HepG2 (cell line): Measurements from ENCODE around the gene HES3. TPM values are rescaled to one million over a fixed set of nuclear protein-coding genes. Genes with fewer than 3 reads are reported as not detected.

Source experiments
- ATAC-seq: fragments of 200-7000 bp; cut with Tn5 transposase; 3 replicates; pipeline ENCODE4 v1.9.1; 2020; ENCODE audit warnings: mild to moderate bottlenecking, moderate library complexity
- BruUV-seq: library from RNA; stranded (reverse); fragments of 400-500 nt; replicated peaks from 2 replicates; lab custom pipeline; 2021; lab: Mats Ljungman, UMichigan
- CTCF ChIA-PET: fragments of 300-600 bp; formaldehyde crosslinking; extraction: SDS; loops from one replicate; lab custom pipeline; 2021; ENCODE audit warnings: low total read pairs, inconsistent platforms, low intra/inter-chr PET ratio; lab: Yijun Ruan, JAX
- POLR2A ChIA-PET: fragments of 350-600 bp; sonication (Branson Sonifier 250); formaldehyde crosslinking; loops from one replicate; lab custom pipeline; 2020; ENCODE audit warnings: antibody characterized with exemption, inconsistent platforms; lab: Yijun Ruan, JAX
- DNase-seq: peaks from one replicate; pipeline ENCODE4 v3.0.0-alpha.2; 2015; ENCODE audit warnings: low spot score
- FAIRE-seq: peaks from 3 replicates; lab custom pipeline; 2011; peaks lifted over from hg19 to GRCh38; lab: Jason Lieb, UNC
- H2AFZ ChIP-seq: one replicate; pipeline ENCODE4 v1.6.1; 2011; ENCODE audit warnings: low read length, inconsistent platforms
- H3K27ac ChIP-seq: fragments of 300-600 bp; 3 replicates; pipeline ENCODE4 v1.8.0; 2011; ENCODE audit warnings: mixed run types, mild to moderate bottlenecking, mixed read lengths, low read length, inconsistent platforms; ENCODE audit not compliant: insufficient read depth; ENCODE audit errors: extremely low read length
- H3K27me3 ChIP-seq, 2 experiments: fragments of 200-600 bp in 1 of 2; 2 replicates in 1 of 2; 3 replicates in 1 of 2; pipeline versions ENCODE4 v1.6.0 to v1.8.0; 2011; ENCODE audit warnings: low read length in 2 of 2, mild to moderate bottlenecking in 2 of 2, moderate library complexity in 2 of 2, inconsistent platforms in 1 of 2; ENCODE audit not compliant: insufficient read depth in 2 of 2, control insufficient read depth in 1 of 2
- H3K36me3 ChIP-seq, 2 experiments: fragments of 200-600 bp in 1 of 2; replicated peaks in 1 of 2; 2 replicates in 1 of 2; 3 replicates in 1 of 2; pipeline versions ENCODE4 v1.5.1 to v1.8.0; 2011; ENCODE audit warnings: low read length in 2 of 2, inconsistent platforms in 1 of 2; ENCODE audit not compliant: insufficient read depth in 2 of 2, control insufficient read depth in 1 of 2
- H3K4me1 ChIP-seq: 2 replicates; pipeline ENCODE4 v1.5.1; 2012; ENCODE audit warnings: low read length, inconsistent platforms; ENCODE audit not compliant: insufficient read depth
- H3K4me2 ChIP-seq: 2 replicates; pipeline ENCODE4 v1.6.0; 2011; ENCODE audit warnings: low read depth, low read length, inconsistent platforms
- H3K4me3 ChIP-seq, 3 experiments: fragments of 200-600 bp in 1 of 3; sonication (generic), shearing (Covaris generic) in 1 of 3; replicated peaks in 1 of 3; 2 replicates each; pipeline ENCODE4 v1.5.1; 2011 to 2016; ENCODE audit warnings: low read length in 3 of 3, inconsistent platforms in 2 of 3, low read depth in 2 of 3, mild to moderate bottlenecking in 2 of 3, control low read depth in 1 of 3, mixed read lengths in 1 of 3; ENCODE audit not compliant: insufficient read depth in 1 of 3
- H3K79me2 ChIP-seq: one replicate; pipeline ENCODE4 v1.6.1; 2011; ENCODE audit warnings: low read length, inconsistent platforms; ENCODE audit not compliant: insufficient read depth
- H3K9ac ChIP-seq: 2 replicates; pipeline ENCODE4 v1.6.0; 2011; ENCODE audit warnings: mild to moderate bottlenecking, low read depth, low read length, inconsistent platforms; ENCODE audit not compliant: insufficient read depth
- H3K9me3 ChIP-seq: 2 replicates; pipeline ENCODE4 v1.5.1; 2012; ENCODE audit warnings: mild to moderate bottlenecking, low read length
- H4K20me1 ChIP-seq: 2 replicates; pipeline ENCODE4 v1.6.0; 2011; ENCODE audit warnings: inconsistent platforms, mild to moderate bottlenecking, low read length, moderate library complexity; ENCODE audit not compliant: insufficient read depth
- AKAP8 ChIP-seq: sonication (generic); formaldehyde crosslinking; IDR thresholded peaks from 2 replicates; pipeline ENCODE4 v1.5.1; 2020; ENCODE audit warnings: mild to moderate bottlenecking, missing genetic modification reagents
- ARID2 ChIP-seq: sonication (generic); formaldehyde crosslinking; IDR thresholded peaks from 2 replicates; pipeline ENCODE4 v1.8.1; 2022; ENCODE audit warnings: mild to moderate bottlenecking, missing genetic modification reagents, borderline replicate concordance
- CAMTA2 ChIP-seq: sonication (generic); formaldehyde crosslinking; IDR thresholded peaks from 2 replicates; pipeline ENCODE4 v1.4.0; 2020; ENCODE audit warnings: mild to moderate bottlenecking, missing genetic modification reagents, borderline replicate concordance
- CENPT ChIP-seq: sonication (generic); formaldehyde crosslinking; IDR thresholded peaks from 2 replicates; pipeline ENCODE4 v1.8.0; 2022; ENCODE audit warnings: low read depth, mild to moderate bottlenecking, moderate library complexity, missing genetic modification reagents
- FIP1L1 ChIP-seq: fragments of 200-400 bp; formaldehyde crosslinking; IDR thresholded peaks from 2 replicates; pipeline ENCODE4 v1.6.1; 2018; ENCODE audit warnings: low read depth, mild to moderate bottlenecking, low read length, moderate library complexity, borderline replicate concordance; ENCODE audit not compliant: insufficient read depth
- GATA4 ChIP-seq: sonication (generic); IDR thresholded peaks from 2 replicates; pipeline ENCODE4 v1.6.1; 2016; ENCODE audit warnings: antibody characterized with exemption, low read depth, borderline replicate concordance
- GATAD1 ChIP-seq: IDR thresholded peaks from 2 replicates; pipeline ENCODE4 v1.6.1; 2016; ENCODE audit warnings: missing genetic modification reagents, missing compliant biosample characterization
- RAD51 ChIP-seq: fragments of 450-650 bp; IDR thresholded peaks from 2 replicates; pipeline ENCODE4 v1.6.1; 2016; ENCODE audit warnings: borderline replicate concordance
- RFX1 ChIP-seq: fragments of 450-650 bp; IDR thresholded peaks from 2 replicates; pipeline ENCODE4 v1.6.1; 2017
- SOX5 ChIP-seq: IDR thresholded peaks from 2 replicates; pipeline ENCODE4 v1.6.1; 2016; ENCODE audit warnings: borderline replicate concordance
- SP140L ChIP-seq: sonication (generic); formaldehyde crosslinking; IDR thresholded peaks from 2 replicates; pipeline ENCODE4 v1.4.0; 2020; ENCODE audit warnings: missing genetic modification reagents, borderline replicate concordance
- TOE1 ChIP-seq: sonication (generic); formaldehyde crosslinking; IDR thresholded peaks from 2 replicates; pipeline ENCODE4 v1.4.0; 2020; ENCODE audit warnings: mild to moderate bottlenecking, missing genetic modification reagents
- ZNF432 ChIP-seq: sonication (generic); formaldehyde crosslinking; IDR thresholded peaks from 2 replicates; pipeline ENCODE4 v1.5.0; 2020; ENCODE audit warnings: missing genetic modification reagents, mild to moderate bottlenecking, borderline replicate concordance
- ZNF543 ChIP-seq: sonication (generic); formaldehyde crosslinking; IDR thresholded peaks from 2 replicates; pipeline ENCODE4 v1.4.0; 2020; ENCODE audit warnings: mild to moderate bottlenecking, missing genetic modification reagents
- WGBS: methylation state at CpG from one replicate; pipeline ENCODE4 v1.1.6; 2017; ENCODE audit warnings: low lambda C conversion rate; 5-methylcytosine and 5-hydroxymethylcytosine counted together
- in situ Hi-C: cut with HindIII; loops from 2 replicates; pipeline ENCODE4 v1.10.0; 2017; ENCODE audit warnings: low pct_unique_long_range_greater_than_20kb; ENCODE audit not compliant: extremely low pct_ligation_motif_present
- intact Hi-C: fragments of 100-400 bp; cut with micrococcal nuclease; formaldehyde crosslinking; loops from one replicate; pipeline ENCODE4 v1.10.0; 2022; ENCODE audit not compliant: unreplicated experiment
- polyA plus RNA-seq, 8 experiments: library from polyadenylated mRNA; depleted of rRNA in 3 of 8; stranded (reverse) in 7 of 8; unstranded in 1 of 8; fragments of >200 nt; fragmentation: Illumina TruSeq in 4 of 8; extraction: Trizol in 4 of 8; gene quantifications; 2 replicates each; pipeline versions ENCODE4 v1.2.1 to v1.2.3, GENCODE V29; 2011 to 2016; ENCODE audit warnings: low read depth in 4 of 8, missing spikeins in 1 of 8, mixed read lengths in 1 of 8; ENCODE audit not compliant: insufficient read depth in 1 of 8
- total RNA-seq, 5 experiments: library from RNA; depleted of rRNA; stranded (reverse); fragments of >200 nt; fragmentation: Illumina TruSeq; extraction: Trizol; gene quantifications; 2 replicates each; pipeline ENCODE4 v1.2.3, GENCODE V29; 2016; ENCODE audit warnings: low read depth in 1 of 5
- TF ChIP-seq, protein P1 (sequence below): sonication (generic); formaldehyde crosslinking; IDR thresholded peaks from 2 replicates; pipeline ENCODE4 v1.4.0; 2020; ENCODE audit warnings: missing genetic modification reagents
- TF ChIP-seq, protein P2 (sequence below): sonication (generic); formaldehyde crosslinking; IDR thresholded peaks from 2 replicates; pipeline ENCODE4 v1.8.1; 2022; ENCODE audit warnings: low read depth, mild to moderate bottlenecking, missing genetic modification reagents
- TF ChIP-seq, protein P3 (sequence below): sonication (generic); formaldehyde crosslinking; IDR thresholded peaks from 2 replicates; pipeline ENCODE4 v1.4.0; 2020; ENCODE audit warnings: missing genetic modification reagents, borderline replicate concordance

The HES3 gene
- total and polyA plus RNA-seq, 2 of the 13 experiments (the other 11 are each of a cell fraction or from before 2014, with no cell fraction given): not detected

DNA sequence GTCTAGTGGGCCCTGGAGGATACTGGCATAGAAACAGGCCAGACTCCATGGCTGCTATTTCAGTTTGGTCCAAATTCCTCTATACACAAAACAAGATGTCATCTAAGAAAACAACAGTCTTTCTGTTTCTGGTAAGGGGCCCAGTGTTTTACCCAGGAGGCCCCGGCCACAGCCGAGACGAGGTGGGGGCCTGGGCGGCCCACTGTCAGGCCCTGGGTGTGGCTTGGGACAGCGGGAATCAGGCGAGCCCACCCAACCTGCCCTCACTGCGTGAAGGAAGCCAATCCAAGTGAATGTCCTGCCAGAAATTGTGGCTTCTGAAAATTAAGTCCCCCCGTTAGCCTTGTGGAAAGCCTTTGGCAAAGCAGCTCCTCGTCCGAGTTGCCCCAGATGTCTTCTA lies 48.1 kb downstream of the HES3 start:
- no peaks in the 10 kb centered on the region for H3K9me3 ChIP-seq
- ChIA-PET POLR2A (no interaction called here), CTCF (no interaction called here)
- H3K27me3 ChIP-seq: no peaks in the 10 kb centered on the region
- ATAC-seq (no peak), DNase-seq (no peak), FAIRE-seq (no peak)
- H3K4me2 ChIP-seq: no peak overlapping the region
- H3K36me3 ChIP-seq: peaks cover 9 to 40% of the 10 kb centered on the region in 2 experiments; a peak in 4 of 5 replicates
- H3K27ac ChIP-seq: no peak overlapping the region
- H3K4me3 ChIP-seq: no peak overlapping the region
- H2AFZ ChIP-seq: no peak overlapping the region
- no peaks in the 10 kb centered on the region for H4K20me1 ChIP-seq
- H3K4me1 ChIP-seq: peaks cover 13% of the 10 kb centered on the region
- no TSS peak for BruUV-seq
- in situ Hi-C loops: no loop called here
- intact Hi-C loops: no loop called here
- WGBS: 94% methylated on average over 4 of the region's 10 CpGs
- TF ChIP-seq, protein P1, sequence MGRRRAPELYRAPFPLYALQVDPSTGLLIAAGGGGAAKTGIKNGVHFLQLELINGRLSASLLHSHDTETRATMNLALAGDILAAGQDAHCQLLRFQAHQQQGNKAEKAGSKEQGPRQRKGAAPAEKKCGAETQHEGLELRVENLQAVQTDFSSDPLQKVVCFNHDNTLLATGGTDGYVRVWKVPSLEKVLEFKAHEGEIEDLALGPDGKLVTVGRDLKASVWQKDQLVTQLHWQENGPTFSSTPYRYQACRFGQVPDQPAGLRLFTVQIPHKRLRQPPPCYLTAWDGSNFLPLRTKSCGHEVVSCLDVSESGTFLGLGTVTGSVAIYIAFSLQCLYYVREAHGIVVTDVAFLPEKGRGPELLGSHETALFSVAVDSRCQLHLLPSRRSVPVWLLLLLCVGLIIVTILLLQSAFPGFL (CRISPR knock-in tag): no peak
- no peak for TF ChIP-seq TOE1 (CRISPR knock-in tag)
- TF ChIP-seq, protein P2, sequence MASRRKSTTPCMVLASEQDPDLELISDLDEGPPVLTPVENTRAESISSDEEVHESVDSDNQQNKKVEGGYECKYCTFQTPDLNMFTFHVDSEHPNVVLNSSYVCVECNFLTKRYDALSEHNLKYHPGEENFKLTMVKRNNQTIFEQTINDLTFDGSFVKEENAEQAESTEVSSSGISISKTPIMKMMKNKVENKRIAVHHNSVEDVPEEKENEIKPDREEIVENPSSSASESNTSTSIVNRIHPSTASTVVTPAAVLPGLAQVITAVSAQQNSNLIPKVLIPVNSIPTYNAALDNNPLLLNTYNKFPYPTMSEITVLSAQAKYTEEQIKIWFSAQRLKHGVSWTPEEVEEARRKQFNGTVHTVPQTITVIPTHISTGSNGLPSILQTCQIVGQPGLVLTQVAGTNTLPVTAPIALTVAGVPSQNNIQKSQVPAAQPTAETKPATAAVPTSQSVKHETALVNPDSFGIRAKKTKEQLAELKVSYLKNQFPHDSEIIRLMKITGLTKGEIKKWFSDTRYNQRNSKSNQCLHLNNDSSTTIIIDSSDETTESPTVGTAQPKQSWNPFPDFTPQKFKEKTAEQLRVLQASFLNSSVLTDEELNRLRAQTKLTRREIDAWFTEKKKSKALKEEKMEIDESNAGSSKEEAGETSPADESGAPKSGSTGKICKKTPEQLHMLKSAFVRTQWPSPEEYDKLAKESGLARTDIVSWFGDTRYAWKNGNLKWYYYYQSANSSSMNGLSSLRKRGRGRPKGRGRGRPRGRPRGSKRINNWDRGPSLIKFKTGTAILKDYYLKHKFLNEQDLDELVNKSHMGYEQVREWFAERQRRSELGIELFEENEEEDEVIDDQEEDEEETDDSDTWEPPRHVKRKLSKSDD: no peak
- TF ChIP-seq ZNF432 (CRISPR knock-in tag): no peak
- no peak for TF ChIP-seq CAMTA2
- no peak for TF ChIP-seq SOX5 (CRISPR knock-in tag)
- TF ChIP-seq, protein P3, sequence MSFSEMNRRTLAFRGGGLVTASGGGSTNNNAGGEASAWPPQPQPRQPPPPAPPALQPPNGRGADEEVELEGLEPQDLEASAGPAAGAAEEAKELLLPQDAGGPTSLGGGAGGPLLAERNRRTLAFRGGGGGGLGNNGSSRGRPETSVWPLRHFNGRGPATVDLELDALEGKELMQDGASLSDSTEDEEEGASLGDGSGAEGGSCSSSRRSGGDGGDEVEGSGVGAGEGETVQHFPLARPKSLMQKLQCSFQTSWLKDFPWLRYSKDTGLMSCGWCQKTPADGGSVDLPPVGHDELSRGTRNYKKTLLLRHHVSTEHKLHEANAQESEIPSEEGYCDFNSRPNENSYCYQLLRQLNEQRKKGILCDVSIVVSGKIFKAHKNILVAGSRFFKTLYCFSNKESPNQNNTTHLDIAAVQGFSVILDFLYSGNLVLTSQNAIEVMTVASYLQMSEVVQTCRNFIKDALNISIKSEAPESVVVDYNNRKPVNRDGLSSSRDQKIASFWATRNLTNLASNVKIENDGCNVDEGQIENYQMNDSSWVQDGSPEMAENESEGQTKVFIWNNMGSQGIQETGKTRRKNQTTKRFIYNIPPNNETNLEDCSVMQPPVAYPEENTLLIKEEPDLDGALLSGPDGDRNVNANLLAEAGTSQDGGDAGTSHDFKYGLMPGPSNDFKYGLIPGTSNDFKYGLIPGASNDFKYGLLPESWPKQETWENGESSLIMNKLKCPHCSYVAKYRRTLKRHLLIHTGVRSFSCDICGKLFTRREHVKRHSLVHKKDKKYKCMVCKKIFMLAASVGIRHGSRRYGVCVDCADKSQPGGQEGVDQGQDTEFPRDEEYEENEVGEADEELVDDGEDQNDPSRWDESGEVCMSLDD (CRISPR knock-in tag): no peak
- TF ChIP-seq SP140L (CRISPR knock-in tag): no peak
- no peak for TF ChIP-seq FIP1L1
- TF ChIP-seq ZNF543: no peak
- TF ChIP-seq GATAD1: no peak
- no peak for TF ChIP-seq AKAP8 (CRISPR knock-in tag)
- no peak for TF ChIP-seq RFX1
- no peak for TF ChIP-seq CENPT
- no peak for TF ChIP-seq RAD51
- no peak for TF ChIP-seq GATA4
- TF ChIP-seq ARID2 (CRISPR knock-in tag): no peak
- no peaks in the 10 kb centered on the region for H3K79me2 ChIP-seq
- no peak overlapping the region for H3K9ac ChIP-seq
